ENCODE measurements around the gene TMTC1. TPM values are rescaled to one million over a fixed set of nuclear protein-coding genes. Genes with fewer than 3 reads are reported as not detected.

Gene TMTC1
- total and polyA plus RNA-seq, 12 donors, result 5.1 to 82.2 (median 41.8) TPM

DNA sequence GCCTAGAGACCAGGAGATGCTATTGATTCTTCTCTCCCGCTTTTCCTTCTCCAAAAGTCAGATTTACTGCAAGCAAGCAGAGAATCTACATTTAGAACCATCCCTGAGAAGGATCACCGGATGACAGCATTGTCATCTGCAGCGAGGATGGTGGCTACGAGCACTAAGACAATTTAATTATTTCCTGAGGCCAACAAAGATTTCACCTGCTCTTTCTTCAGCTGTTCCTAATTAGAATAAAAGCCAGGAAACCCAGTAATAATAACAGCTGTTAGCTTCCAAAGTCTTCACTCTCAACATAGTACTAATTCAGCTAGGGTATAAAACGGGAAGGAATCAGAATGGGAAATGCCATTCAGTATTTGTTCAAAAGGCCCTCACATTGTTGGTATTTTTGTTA, 53.3 kb downstream of the TMTC1 start:
- Histone ChIP-seq H3K4me1 (replicated peaks in 1 of 2) (peaks cover 0 to 38% of the 10 kb centered on the region in 2 donors), H3K4me3 (no peak overlapping the region), H3K27ac (no peak overlapping the region), H3K36me3 (replicated peaks in 1 of 2) (no peaks in the 10 kb centered on the region), H3K27me3 (no peaks in the 10 kb centered on the region), H3K9me3 (replicated peaks in 1 of 3) (no peaks in the 10 kb centered on the region)
- no peak for TF ChIP-seq POLR2A (IDR thresholded peaks at IDR 0.05)
- TF ChIP-seq, protein P1, sequence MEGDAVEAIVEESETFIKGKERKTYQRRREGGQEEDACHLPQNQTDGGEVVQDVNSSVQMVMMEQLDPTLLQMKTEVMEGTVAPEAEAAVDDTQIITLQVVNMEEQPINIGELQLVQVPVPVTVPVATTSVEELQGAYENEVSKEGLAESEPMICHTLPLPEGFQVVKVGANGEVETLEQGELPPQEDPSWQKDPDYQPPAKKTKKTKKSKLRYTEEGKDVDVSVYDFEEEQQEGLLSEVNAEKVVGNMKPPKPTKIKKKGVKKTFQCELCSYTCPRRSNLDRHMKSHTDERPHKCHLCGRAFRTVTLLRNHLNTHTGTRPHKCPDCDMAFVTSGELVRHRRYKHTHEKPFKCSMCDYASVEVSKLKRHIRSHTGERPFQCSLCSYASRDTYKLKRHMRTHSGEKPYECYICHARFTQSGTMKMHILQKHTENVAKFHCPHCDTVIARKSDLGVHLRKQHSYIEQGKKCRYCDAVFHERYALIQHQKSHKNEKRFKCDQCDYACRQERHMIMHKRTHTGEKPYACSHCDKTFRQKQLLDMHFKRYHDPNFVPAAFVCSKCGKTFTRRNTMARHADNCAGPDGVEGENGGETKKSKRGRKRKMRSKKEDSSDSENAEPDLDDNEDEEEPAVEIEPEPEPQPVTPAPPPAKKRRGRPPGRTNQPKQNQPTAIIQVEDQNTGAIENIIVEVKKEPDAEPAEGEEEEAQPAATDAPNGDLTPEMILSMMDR (IDR thresholded peaks at IDR 0.05), result no peak
- 83 to 94% (median 85%) methylated on average over 5 of the region's 5 CpGs for WGBS, 4 donors
- intact Hi-C loops (cut with DNase I), result no loop called here
- no peak for DNase-seq

DNA sequence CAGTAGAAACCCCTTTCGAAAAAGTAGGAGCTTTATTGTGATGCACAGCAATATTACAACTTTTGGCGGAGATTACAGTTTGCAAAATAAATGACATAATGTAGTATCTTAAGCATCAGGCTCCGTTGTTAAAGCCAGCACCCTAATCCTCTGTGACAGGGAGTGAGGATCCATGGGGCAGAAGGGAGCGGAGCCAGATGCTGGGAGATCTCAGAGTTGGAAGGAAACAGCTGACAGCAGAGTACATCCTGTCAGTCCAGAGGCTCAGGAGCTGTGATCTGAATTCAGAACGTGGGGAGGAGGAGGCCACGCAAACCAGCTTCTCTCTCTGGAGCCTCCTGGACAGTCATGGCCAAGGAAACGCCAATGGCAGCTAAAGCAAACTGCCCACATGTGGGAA, 55.7 kb downstream of the TMTC1 start:
- Histone ChIP-seq H3K27me3 (no peaks in the 10 kb centered on the region), H3K9me3 (replicated peaks in 1 of 3) (no peaks in the 10 kb centered on the region), H3K4me3 (no peak overlapping the region), H3K27ac (no peak overlapping the region), H3K4me1 (replicated peaks in 1 of 2) (peaks cover 0 to 29% of the 10 kb centered on the region in 2 donors), H3K36me3 (replicated peaks in 1 of 2) (no peaks in the 10 kb centered on the region)
- TF ChIP-seq POLR2A (IDR thresholded peaks at IDR 0.05), result no peak
- TF ChIP-seq, protein P1 (IDR thresholded peaks at IDR 0.05), result no peak
- DNase-seq, result no peak
- intact Hi-C loops (cut with DNase I), result no loop called here
- WGBS, 4 donors, result 76 to 87% (median 81%) methylated on average over 6 to 7 of the region's 7 CpGs

DNA sequence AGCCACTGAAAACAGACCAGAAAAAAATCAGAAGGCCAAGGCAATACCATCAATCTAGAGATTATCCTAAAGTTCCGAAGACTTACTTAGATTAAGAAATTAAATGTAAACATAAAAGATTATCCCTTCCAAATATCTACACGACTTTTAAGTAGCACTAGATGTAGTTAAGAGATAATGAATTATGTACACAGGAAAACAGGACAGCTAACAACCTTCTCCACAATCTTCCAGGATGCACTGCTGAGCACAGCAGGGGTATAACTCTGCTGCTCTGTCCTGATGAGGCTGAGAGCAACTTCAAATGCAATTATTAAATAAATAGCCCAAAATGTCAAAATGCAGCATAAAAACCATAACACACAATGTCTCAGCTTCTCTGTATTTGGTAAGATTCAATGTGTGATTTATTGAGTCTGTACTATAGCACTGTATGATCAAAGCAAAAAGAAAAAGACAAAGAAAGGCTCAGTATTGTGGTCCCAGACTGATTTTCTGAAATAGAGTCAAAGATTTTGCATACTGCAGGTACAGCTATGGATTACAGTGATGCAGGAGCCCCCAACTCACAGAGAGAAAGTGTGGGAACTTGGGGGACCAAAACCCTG, 56.9 kb downstream of the TMTC1 start:
- peak overlapping the region in 2 of 5 donors; percentile 2 to 58 for H3K27ac ChIP-seq
- H3K36me3 ChIP-seq (replicated peaks in 1 of 2), result no peaks in the 10 kb centered on the region
- intact Hi-C loops (cut with DNase I), result no loop called here
- 58 to 66% (median 64%) methylated on average over 2 of the region's 2 CpGs for WGBS, 4 donors
- no peak overlapping the region for H3K4me3 ChIP-seq
- no peaks in the 10 kb centered on the region for H3K9me3 ChIP-seq (replicated peaks in 1 of 3)
- H3K27me3 ChIP-seq, result no peaks in the 10 kb centered on the region
- no peak for DNase-seq
- peaks cover 0 to 25% of the 10 kb centered on the region in 2 donors for H3K4me1 ChIP-seq (replicated peaks in 1 of 2)
- TF ChIP-seq, protein P1 (IDR thresholded peaks at IDR 0.05), result no peak
- TF ChIP-seq POLR2A (IDR thresholded peaks at IDR 0.05), result no peak

DNA sequence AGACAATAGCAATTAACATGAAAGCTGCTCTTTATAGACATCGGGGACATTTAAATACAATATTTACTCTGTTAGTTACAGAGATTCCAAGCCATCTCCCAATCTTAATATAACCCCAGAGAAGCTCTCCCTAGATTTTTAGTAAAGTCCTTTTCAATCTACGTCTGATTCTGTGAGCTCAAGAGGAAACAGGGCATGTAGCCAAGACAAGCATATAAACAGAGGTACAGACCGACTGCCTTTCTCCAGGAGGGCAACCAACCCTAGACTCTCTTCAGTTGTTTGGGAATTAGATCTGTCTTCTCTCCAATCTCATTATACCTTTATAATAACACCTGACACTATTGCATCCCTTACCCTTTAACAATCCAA, 57.4 kb downstream of the TMTC1 start:
- DNase-seq, result no peak
- Histone ChIP-seq H3K36me3 (replicated peaks in 1 of 2) (no peaks in the 10 kb centered on the region), H3K27me3 (no peaks in the 10 kb centered on the region), H3K9me3 (replicated peaks in 1 of 3) (no peaks in the 10 kb centered on the region), H3K4me1 (replicated peaks in 1 of 2) (peaks cover 0 to 19% of the 10 kb centered on the region in 2 donors), H3K27ac (peak overlapping the region in 2 of 5 donors; percentile 2 to 58), H3K4me3 (no peak overlapping the region)
- 51 to 61% (median 54%) methylated on average over 3 of the region's 3 CpGs for WGBS, 4 donors
- TF ChIP-seq, protein P1 (IDR thresholded peaks at IDR 0.05), result no peak
- no peak for TF ChIP-seq POLR2A (IDR thresholded peaks at IDR 0.05)
- intact Hi-C loops (cut with DNase I), result no loop called here
